GM18505 (cell line): ENCODE data around the gene CHP2.
"Not testable (repeated sequence)": the region's sequence is repeated elsewhere in the genome, so short reads cannot be mapped to it uniquely, and the experiment has no call there.

Source experiments
- ATAC-seq: cut with Tn5 transposase; IDR thresholded peaks from one replicate; pipeline ENCODE4 v1.9.1; 2021; ENCODE audit not compliant: unreplicated experiment
- POLR2A ChIP-seq: IDR thresholded peaks from 4 replicates; pipeline ENCODE4 v1.6.1; 2011; ENCODE audit warnings: borderline replicate concordance; ENCODE audit not compliant: insufficient read depth, insufficient read length; ENCODE audit errors: extremely low read depth

Gene CHP2

GRCh38 chr16:23734176-23734893 lies 20.5 kb upstream of the CHP2 start:
- TF ChIP-seq POLR2A, result no peak
- ATAC-seq, result no peak

- not testable (repeated sequence) for ATAC-seq
Measured at GRCh38 chr16:23737423-23738028, 17.3 kb upstream of the CHP2 start.

DNA sequence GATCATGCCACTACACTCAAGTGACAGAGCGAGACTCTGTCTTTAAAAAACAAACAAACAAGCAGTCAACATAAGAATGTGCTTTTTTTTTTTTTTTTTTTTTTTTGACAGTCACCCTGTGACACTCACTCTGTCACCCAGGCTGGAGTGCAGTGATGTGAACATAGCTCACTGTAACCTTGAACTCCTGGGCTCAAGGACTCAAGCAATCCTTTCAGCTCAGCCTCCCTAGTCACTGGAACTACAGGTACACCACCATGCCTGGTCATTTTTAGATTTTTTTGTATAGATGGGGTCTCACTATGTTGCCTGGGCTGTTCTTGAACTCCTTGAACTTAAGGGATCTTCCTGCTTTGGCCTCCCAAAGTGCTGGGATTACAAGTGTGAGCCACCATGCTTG lies 15.3 kb upstream of the CHP2 start:
- no peak for TF ChIP-seq POLR2A
- ATAC-seq, result no peak

DNA sequence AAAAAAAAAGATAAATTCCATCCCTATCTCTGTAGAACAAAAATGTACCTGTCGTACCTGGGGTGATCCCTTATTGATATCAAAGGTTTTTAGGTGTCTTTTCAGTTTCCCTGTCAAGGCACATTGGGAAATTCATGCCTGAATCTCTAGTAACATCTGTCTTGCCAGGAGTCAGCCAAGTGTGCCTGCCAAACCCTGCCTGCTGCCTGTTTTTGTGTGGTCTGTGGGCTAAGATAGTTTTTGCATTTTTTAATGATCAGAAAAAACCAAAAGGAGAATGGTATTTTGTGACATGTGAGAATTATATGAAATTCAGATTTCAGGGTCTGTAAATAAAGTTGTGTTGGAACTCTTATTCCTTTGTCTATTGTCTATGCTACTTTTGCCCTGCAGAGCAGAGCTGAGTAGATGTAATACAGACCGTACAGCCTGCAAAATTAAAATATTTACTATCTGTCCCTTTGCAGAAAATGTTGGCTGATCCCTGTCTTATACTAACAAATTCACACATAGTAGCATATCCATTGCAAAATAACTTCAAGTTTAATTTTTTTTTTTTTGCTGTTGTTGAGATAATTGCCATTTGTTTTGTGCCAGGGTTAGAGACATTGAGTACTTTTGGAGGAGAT lies 13.0 kb upstream of the CHP2 start:
- no peak for TF ChIP-seq POLR2A
- no peak for ATAC-seq

DNA sequence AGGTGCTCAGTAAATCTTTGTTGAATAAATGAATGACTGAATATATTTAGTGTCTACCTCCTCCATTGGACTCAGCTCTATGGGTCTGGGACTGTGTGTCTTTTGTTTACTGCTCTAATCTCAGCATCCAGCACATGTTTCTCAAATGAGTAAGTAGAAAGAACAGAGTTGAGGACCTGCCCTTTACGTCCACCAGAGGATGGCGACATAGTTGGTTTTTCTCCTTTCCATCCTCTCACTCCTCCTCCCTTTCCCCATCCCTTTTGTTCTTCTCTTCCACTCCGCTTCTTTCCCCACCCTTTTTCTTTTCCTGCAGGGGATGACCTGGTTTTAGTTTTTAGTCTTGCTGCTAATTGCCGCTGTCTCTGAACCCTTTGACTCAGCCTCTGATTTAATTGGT lies 12.1 kb upstream of the CHP2 start:
- no peak for TF ChIP-seq POLR2A
- ATAC-seq, result no peak

DNA sequence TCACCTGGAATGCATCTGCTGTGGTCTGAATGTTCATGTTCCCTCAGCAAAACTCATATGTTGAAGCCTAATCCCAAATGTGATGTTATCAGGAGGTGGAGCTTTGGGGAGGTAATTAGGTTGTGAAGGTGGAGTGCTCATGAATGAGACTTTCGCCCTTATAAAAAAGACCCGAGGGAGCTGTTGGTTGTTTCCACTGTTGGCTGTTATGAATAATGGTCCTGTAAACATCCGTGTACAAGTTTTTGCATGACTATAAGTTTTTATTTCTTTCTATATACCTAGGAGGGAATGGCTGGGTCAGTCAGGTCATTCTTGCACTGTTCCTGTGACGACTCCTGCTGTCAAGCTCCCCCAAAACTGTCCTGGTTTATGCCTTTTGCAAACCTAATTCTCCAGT lies 9.6 kb upstream of the CHP2 start:
- no peak for TF ChIP-seq POLR2A
- ATAC-seq, result no peak

DNA sequence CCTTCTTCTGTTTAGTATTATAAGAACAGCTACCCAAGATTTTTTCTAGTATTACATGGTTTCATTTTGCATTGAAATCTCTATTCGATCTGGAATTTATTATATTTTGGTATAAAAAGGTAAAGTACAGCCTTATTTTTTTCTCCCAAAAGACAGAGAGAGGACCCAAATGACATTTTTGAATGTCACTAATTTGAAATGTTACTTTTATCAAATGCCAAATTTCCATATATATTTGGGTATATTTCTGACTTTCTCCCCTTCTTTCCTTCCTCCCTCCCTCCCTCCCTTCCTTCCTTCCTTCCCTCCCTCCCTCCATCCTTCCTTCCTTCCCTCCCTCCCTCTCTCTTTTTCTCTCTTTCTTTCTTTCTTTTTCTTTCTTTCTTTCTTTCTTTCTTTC lies 6.2 kb upstream of the CHP2 start:
- no peak for TF ChIP-seq POLR2A
- ATAC-seq, result no peak

DNA sequence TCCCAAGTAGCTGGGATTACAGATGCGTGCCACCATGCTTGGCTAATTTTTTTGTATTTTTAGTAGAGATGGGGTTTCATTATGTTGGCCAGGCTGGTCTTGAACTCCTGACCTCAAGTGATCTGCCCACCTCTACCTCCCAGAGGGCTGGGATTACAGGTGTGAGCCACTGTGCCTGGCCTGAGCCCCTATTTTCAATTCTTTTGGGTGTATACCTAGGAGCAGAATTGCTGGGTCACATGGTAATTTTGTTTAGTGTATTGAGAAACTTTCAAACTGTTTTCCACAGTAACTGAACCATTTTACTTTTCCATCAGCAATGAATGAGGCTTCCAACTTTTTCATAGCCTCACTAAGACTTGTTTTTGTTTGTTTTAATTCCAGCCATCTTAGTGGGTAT lies 3.8 kb upstream of the CHP2 start:
- not testable (repeated sequence) for ATAC-seq

- TF ChIP-seq POLR2A, result no peak
- ATAC-seq, result no peak
Measured at GRCh38 chr16:23753908-23754593, 775 bp upstream of the CHP2 start.

DNA sequence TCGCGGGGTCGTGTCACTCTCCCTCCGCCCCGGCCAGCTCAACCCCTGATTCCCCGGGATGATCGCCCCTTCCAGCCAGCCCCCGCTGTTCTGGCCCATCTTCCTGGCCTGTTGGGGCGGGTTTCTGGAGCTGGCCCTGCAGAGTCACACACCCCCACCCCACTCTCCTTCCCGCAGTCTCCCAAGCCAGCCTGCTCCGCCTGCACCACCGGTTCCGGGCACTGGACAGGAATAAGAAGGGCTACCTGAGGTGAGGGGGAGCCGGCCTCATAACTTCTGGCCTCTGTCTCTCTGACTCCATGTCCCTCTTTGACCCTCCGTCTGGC lies 621 bp downstream of the CHP2 start:
- TF ChIP-seq POLR2A, result no peak
- no peak for ATAC-seq

DNA sequence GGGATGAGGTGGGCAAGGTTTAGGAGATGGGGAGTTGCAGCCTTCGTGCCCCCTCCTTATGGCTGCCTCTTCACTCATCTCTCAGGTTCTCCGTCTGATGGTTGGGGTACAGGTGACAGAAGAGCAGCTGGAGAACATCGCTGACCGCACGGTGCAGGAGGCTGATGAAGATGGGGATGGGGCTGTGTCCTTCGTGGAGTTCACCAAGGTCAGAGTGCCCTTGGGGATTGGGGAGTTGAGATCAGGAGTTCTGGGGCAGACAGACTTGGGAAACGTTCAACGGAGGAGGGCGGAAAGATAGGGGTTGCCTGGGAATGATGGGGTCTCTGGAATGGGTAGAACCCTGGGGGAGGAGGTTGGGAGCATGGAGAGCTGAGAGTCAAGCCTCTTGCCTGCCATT lies 2.3 kb downstream of the CHP2 start:
- ATAC-seq, result no peak
- no peak for TF ChIP-seq POLR2A

DNA sequence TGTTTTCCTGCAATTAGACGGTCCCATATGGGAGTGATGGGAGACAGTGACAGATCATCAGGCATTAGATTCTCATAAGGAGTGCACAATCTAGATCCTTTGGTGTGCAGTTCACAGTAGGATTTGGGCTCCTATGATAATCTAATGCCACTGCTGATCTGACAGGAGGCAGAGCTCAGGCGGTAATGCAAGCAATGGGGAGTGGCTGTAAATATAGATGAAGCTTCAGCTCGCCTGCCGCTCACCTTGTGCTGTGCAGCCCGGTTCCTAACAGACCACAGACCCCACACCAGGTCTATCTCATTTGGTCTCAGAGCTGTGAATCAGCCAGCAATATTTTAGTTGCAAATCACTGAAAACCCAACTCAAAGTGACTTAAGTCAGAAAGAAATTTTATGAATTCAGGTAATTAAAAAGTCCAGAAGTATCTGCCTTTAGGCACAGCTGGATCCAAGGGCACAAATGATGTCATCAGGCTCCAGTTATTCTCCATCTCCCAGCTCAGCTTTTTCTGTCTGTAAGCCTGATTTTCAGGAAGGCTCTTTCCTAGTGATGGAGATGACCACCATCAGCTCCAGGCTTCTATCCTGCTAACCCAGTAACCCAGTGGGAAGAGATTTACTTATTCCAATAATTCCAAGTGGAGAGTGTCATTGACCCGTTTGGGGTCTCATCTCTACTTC lies 3.3 kb downstream of the CHP2 start:
- TF ChIP-seq POLR2A, result no peak
- ATAC-seq, result no peak

GRCh38 chr16:23765933-23766332 lies 11.1 kb downstream of the CHP2 start:
- ATAC-seq, result no peak

More at GRCh38 chr16:23765933-23766332, 11.1 kb downstream of the CHP2 start:
- TF ChIP-seq POLR2A, result no peak
